ENCODE measurements around the gene ZNF579. TPM values are rescaled to one million over a fixed set of nuclear protein-coding genes. Genes with fewer than 3 reads are reported as not detected.

Gene ZNF579
- total RNA-seq, 2 experiments from 2014 or later, result 6.7 to 7.1 TPM

GRCh38 chr19:55567708-55568328, 12.8 kb downstream of the ZNF579 start:
- ChIA-PET POLR2A (no interaction called here), CTCF (no interaction called here)
- no peak overlapping the region for H3K4me3 ChIP-seq (ENCODE audit: low read length)
- H3K9me3 ChIP-seq (ENCODE audit: control insufficient read depth in 1 of 2, insufficient read depth in 1 of 2, low read length in 2 of 2), result peaks cover 0 to 8% of the 10 kb centered on the region in 2 experiments
- intact Hi-C loops (cut with DNase I, micrococcal nuclease), result no loop called here
- peaks cover 13% of the 10 kb centered on the region for H3K27me3 Mint-ChIP-seq
- H3K9me3 Mint-ChIP-seq, result no peaks in the 10 kb centered on the region
- ATAC-seq (ENCODE audit: poor library complexity) (no peak), DNase-seq (no peak)
- H3K36me3 ChIP-seq (ENCODE audit: insufficient read depth, low read length), result no peaks in the 10 kb centered on the region
- no peaks in the 10 kb centered on the region for H3K27me3 ChIP-seq (ENCODE audit: control insufficient read depth in 1 of 2, insufficient read depth in 2 of 2, low read length in 2 of 2)
- no peak overlapping the region for H3K4me3 Mint-ChIP-seq
- no peak overlapping the region for H3K27ac Mint-ChIP-seq
- H3K27ac ChIP-seq (ENCODE audit: low read depth in 1 of 2, low read length in 2 of 2), result no peak overlapping the region
- H3K36me3 Mint-ChIP-seq (ENCODE audit: low read depth), result no peaks in the 10 kb centered on the region
- no peaks in the 10 kb centered on the region for H3K4me1 Mint-ChIP-seq (ENCODE audit: low read depth)
- no peak for TF ChIP-seq CTCF (IDR thresholded peaks at IDR 0.05)
- no peaks in the 10 kb centered on the region for H3K4me1 ChIP-seq (ENCODE audit: insufficient read depth, low read length)

- H3K27ac Mint-ChIP-seq, result no peak overlapping the region
- H3K9me3 Mint-ChIP-seq, result no peaks in the 10 kb centered on the region
- no peak overlapping the region for H3K4me3 Mint-ChIP-seq
- TF ChIP-seq CTCF (IDR thresholded peaks at IDR 0.05), result no peak
- H3K4me1 Mint-ChIP-seq (ENCODE audit: low read depth), result no peaks in the 10 kb centered on the region
- H3K27me3 Mint-ChIP-seq, result peaks cover 13% of the 10 kb centered on the region
- no peak for ATAC-seq (ENCODE audit: poor library complexity)
- H3K27me3 ChIP-seq (ENCODE audit: control insufficient read depth in 1 of 2, insufficient read depth in 2 of 2, low read length in 2 of 2), result no peaks in the 10 kb centered on the region
- H3K27ac ChIP-seq (ENCODE audit: low read depth in 1 of 2, low read length in 2 of 2), result no peak overlapping the region
- H3K9me3 ChIP-seq (ENCODE audit: control insufficient read depth in 1 of 2, insufficient read depth in 1 of 2, low read length in 2 of 2), result peaks cover 0 to 8% of the 10 kb centered on the region in 2 experiments
- H3K36me3 Mint-ChIP-seq (ENCODE audit: low read depth), result no peaks in the 10 kb centered on the region
- POLR2A ChIA-PET, result no interaction called here
- DNase-seq, result no peak
- no peaks in the 10 kb centered on the region for H3K36me3 ChIP-seq (ENCODE audit: insufficient read depth, low read length)
- H3K4me1 ChIP-seq (ENCODE audit: insufficient read depth, low read length), result no peaks in the 10 kb centered on the region
- intact Hi-C loops (cut with DNase I, micrococcal nuclease), result no loop called here
- CTCF ChIA-PET, result no interaction called here
- no peak overlapping the region for H3K4me3 ChIP-seq (ENCODE audit: low read length)
Observed at GRCh38 chr19:55566823-55567222, 13.8 kb downstream of the ZNF579 start.

GRCh38 chr19:55563261-55563690, 17.4 kb downstream of the ZNF579 start:
- DNase-seq (no peak), ATAC-seq (ENCODE audit: poor library complexity) (no peak)
- peaks cover 0 to 5% of the 10 kb centered on the region in 2 experiments for H3K9me3 ChIP-seq (ENCODE audit: control insufficient read depth in 1 of 2, insufficient read depth in 1 of 2, low read length in 2 of 2)
- H3K4me1 ChIP-seq (ENCODE audit: insufficient read depth, low read length), result no peaks in the 10 kb centered on the region
- Mint-ChIP-seq H3K27me3 (peaks cover 13% of the 10 kb centered on the region), H3K27ac (no peak overlapping the region), H3K4me1 (ENCODE audit: low read depth) (no peaks in the 10 kb centered on the region), H3K36me3 (ENCODE audit: low read depth) (no peaks in the 10 kb centered on the region), H3K9me3 (no peaks in the 10 kb centered on the region), H3K4me3 (no peak overlapping the region)
- peaks cover 0 to 2% of the 10 kb centered on the region in 2 experiments for H3K27me3 ChIP-seq (ENCODE audit: control insufficient read depth in 1 of 2, insufficient read depth in 2 of 2, low read length in 2 of 2)
- H3K4me3 ChIP-seq (ENCODE audit: low read length), result no peak overlapping the region
- H3K27ac ChIP-seq (ENCODE audit: low read depth in 1 of 2, low read length in 2 of 2), result no peak overlapping the region
- ChIA-PET CTCF (no interaction called here), POLR2A (no interaction called here)
- H3K36me3 ChIP-seq (ENCODE audit: insufficient read depth, low read length), result no peaks in the 10 kb centered on the region
- intact Hi-C loops (cut with DNase I, micrococcal nuclease), result no loop called here
- TF ChIP-seq CTCF (IDR thresholded peaks at IDR 0.05), result no peak

Measured in CD4-positive, alpha-beta T cell (primary cell).